ENCODE measurements around the gene BCL2L14. TPM values are rescaled to one million over a fixed set of nuclear protein-coding genes. Genes with fewer than 3 reads are reported as not detected.

The BCL2L14 gene
- total and polyA plus RNA-seq, 10 donors: 0.13 to 2.2 (median 0.91) TPM; not detected in 1

- intact Hi-C loops (cut with DNase I; ENCODE audit: low total_unique reads): no loop called here
- Histone ChIP-seq H3K4me1 (no peaks in the 10 kb centered on the region), H3K27ac (no peak overlapping the region), H3K4me3 (no peak overlapping the region), H3K27me3 (replicated peaks in 1 of 7) (no peaks in the 10 kb centered on the region), H3K9me3 (peaks cover 0 to 4% (median 0%) of the 10 kb centered on the region in 8 donors), H3K36me3 (no peaks in the 10 kb centered on the region)
- DNase-seq: no peak
- TF ChIP-seq, protein P1, sequence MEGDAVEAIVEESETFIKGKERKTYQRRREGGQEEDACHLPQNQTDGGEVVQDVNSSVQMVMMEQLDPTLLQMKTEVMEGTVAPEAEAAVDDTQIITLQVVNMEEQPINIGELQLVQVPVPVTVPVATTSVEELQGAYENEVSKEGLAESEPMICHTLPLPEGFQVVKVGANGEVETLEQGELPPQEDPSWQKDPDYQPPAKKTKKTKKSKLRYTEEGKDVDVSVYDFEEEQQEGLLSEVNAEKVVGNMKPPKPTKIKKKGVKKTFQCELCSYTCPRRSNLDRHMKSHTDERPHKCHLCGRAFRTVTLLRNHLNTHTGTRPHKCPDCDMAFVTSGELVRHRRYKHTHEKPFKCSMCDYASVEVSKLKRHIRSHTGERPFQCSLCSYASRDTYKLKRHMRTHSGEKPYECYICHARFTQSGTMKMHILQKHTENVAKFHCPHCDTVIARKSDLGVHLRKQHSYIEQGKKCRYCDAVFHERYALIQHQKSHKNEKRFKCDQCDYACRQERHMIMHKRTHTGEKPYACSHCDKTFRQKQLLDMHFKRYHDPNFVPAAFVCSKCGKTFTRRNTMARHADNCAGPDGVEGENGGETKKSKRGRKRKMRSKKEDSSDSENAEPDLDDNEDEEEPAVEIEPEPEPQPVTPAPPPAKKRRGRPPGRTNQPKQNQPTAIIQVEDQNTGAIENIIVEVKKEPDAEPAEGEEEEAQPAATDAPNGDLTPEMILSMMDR (IDR thresholded peaks at IDR 0.05 in 8 of 11, conservative IDR thresholded peaks at IDR 0.05 in 3 of 11): no peak
- WGBS, 5 donors: 85 to 96% (median 91%) methylated on average over 4 of the region's 4 CpGs
Observed at GRCh38 chr12:12115514-12115913, 44.8 kb downstream of the BCL2L14 start.

DNA sequence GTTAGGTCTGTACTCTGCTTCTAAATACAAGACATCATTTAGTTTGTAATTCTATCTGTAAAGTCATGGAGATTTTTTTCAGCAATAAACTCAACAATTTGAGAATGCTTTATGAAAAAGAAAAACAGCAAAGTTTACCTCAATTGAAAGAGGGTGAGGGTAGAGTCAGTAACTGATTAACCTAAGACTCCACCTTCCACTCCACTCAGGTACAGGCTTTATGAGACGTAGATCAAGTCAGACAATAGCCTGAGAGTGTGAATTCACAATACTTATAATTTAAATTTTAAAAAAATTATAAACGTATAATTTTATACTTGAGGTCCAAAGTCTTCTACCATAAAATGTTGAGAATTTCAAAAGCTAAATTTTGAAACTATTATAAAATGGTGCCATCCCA lies 45.9 kb downstream of the BCL2L14 start:
- no peak overlapping the region for H3K27ac ChIP-seq
- intact Hi-C loops (cut with DNase I; ENCODE audit: low total_unique reads): no loop called here
- peaks cover 0 to 7% (median 0%) of the 10 kb centered on the region in 6 donors for H3K36me3 ChIP-seq
- no peaks in the 10 kb centered on the region for H3K9me3 ChIP-seq
- H3K27me3 ChIP-seq (replicated peaks in 1 of 7): no peaks in the 10 kb centered on the region
- TF ChIP-seq POLR2A (IDR thresholded peaks at IDR 0.05) (no peak), POLR2AphosphoS5 (IDR thresholded peaks at IDR 0.05) (no peak)
- TF ChIP-seq, protein P1 (IDR thresholded peaks at IDR 0.05 in 8 of 11, conservative IDR thresholded peaks at IDR 0.05 in 3 of 11): no peak
- WGBS, 5 donors: 86 to 95% (median 91%) methylated on average over 2 of the region's 2 CpGs
- no peaks in the 10 kb centered on the region for H3K4me1 ChIP-seq
- no peak overlapping the region for H3K4me3 ChIP-seq
- no peak for DNase-seq

GRCh38 chr12:12121061-12121460 lies 50.3 kb downstream of the BCL2L14 start:
- intact Hi-C loops (cut with DNase I; ENCODE audit: low total_unique reads): no loop called here
- Histone ChIP-seq H3K4me1 (peaks cover 0 to 4% (median 0%) of the 10 kb centered on the region in 6 donors), H3K4me3 (no peak overlapping the region), H3K27me3 (replicated peaks in 1 of 7) (no peaks in the 10 kb centered on the region), H3K36me3 (peaks cover 0 to 23% (median 0%) of the 10 kb centered on the region in 6 donors), H3K9me3 (no peaks in the 10 kb centered on the region), H3K27ac (no peak overlapping the region)
- TF ChIP-seq, protein P1 (IDR thresholded peaks at IDR 0.05 in 8 of 11, conservative IDR thresholded peaks at IDR 0.05 in 3 of 11): no peak
- TF ChIP-seq POLR2A (IDR thresholded peaks at IDR 0.05) (no peak), POLR2AphosphoS5 (IDR thresholded peaks at IDR 0.05) (no peak)
- no peak for DNase-seq
- 87 to 97% (median 88%) methylated on average over 5 of the region's 5 CpGs for WGBS, 5 donors

DNA sequence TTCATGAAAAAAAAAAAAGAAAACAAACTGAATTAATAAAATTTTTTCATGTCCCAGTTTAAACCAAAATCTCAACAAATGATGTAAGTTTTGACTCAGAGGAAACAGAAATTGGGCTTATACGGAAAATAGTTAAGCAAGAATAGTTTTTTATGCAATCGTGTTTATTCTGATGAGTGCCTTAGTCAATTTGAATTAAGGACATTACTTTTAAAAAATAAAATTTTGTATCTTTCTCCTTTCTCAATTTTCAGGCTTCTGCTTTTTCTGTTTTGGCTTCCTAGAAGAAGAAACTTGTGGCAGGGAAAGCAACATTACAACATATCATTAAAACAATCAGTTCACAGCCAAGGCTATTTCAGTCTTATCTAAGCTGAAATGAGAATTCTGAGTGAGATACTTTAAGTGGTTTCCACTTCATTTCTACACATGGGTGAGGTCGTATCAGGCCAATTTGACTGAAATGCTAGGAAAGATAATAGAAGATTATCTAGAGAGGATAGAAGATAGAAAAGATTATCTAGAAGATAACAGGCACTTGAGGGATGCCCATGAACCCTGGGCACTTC lies 52.4 kb downstream of the BCL2L14 start:
- Histone ChIP-seq H3K27ac (no peak overlapping the region), H3K9me3 (no peaks in the 10 kb centered on the region), H3K4me1 (peaks cover 0 to 4% (median 0%) of the 10 kb centered on the region in 6 donors), H3K27me3 (replicated peaks in 1 of 7) (no peaks in the 10 kb centered on the region), H3K4me3 (no peak overlapping the region), H3K36me3 (peaks cover 0 to 29% (median 0%) of the 10 kb centered on the region in 6 donors)
- TF ChIP-seq POLR2A (IDR thresholded peaks at IDR 0.05) (no peak), POLR2AphosphoS5 (IDR thresholded peaks at IDR 0.05) (no peak)
- TF ChIP-seq, protein P1 (IDR thresholded peaks at IDR 0.05 in 8 of 11, conservative IDR thresholded peaks at IDR 0.05 in 3 of 11): no peak
- intact Hi-C loops (cut with DNase I; ENCODE audit: low total_unique reads): no loop called here
- DNase-seq: no peak
- 50 to 74% (median 65%) methylated on average over 3 of the region's 3 CpGs for WGBS, 5 donors

Data from spleen (tissue), 11 donors.